IPS-15b (cell line): ENCODE measurements around the gene RPTN.
A peak's percentile ranks its signal among the peaks of the same experiment; 100 is the strongest.

Source experiments
- H3K27me3 ChIP-seq: one replicate; pipeline ENCODE4 v1.6.1; 2013; ENCODE audit warnings: low read length; ENCODE audit not compliant: control insufficient read depth, insufficient read depth
- H3K36me3 ChIP-seq: one replicate; pipeline ENCODE4 v1.6.1; 2013; ENCODE audit warnings: low read length; ENCODE audit not compliant: control insufficient read depth, insufficient read depth
- H3K4me1 ChIP-seq: one replicate; pipeline ENCODE4 v1.6.1; 2013; ENCODE audit warnings: mild to moderate bottlenecking, low read length; ENCODE audit not compliant: control insufficient read depth, insufficient read depth
- H3K4me3 ChIP-seq: one replicate; pipeline ENCODE4 v1.5.1; 2013; ENCODE audit warnings: low read depth, low read length
- H3K9ac ChIP-seq: one replicate; pipeline ENCODE4 v1.6.1; 2013; ENCODE audit warnings: low read depth, mild to moderate bottlenecking, low read length
- H3K9me3 ChIP-seq: one replicate; pipeline ENCODE4 v1.6.1; 2013; ENCODE audit warnings: mild to moderate bottlenecking, low read length; ENCODE audit not compliant: control insufficient read depth, insufficient read depth

Gene RPTN

DNA sequence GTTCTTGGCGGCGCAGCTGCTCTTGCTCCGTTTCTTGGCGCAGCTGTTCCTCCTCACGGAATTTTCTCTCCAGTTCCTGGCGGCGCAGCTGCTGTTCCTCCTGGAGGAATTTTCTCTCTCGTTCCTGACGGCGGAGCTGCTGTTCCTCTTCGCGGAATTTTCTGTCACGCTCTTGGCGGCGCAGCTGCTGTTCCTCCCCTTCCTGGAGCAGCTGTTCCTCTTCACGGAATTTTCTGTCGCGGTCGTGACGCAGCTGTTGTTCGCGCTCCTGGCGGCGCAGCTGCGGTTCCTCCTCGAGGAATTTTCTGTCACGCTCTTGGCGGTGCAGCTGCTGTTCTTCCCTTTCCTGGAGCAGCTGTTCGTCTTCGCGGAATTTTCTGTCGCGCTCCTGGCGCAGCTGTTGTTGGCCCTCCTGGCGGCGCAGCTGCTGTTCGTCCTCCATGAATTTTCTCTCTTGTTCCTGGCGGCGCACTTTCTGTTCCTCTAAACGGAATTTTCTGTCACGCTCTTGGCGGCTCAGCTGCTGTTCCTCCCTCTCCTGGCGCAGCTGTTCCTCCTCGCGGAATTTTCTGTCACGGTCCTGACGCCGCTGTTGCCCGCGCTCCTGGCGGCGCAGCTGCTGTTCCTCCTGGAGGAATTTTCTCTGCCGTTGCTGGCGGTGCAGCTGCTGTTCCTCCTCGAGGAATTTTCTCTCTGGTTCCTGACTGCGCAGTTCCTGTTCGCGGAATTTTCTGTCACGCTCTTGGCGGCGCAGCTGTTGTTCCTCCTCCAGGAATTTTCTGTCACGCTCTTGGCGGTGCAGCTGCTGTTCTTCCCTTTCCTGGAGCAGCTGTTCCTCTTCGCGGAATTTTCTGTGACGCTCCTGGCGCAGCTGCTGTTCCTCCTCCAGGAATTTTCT is 50.8 kb downstream of the RPTN start:
- no peaks in the 10 kb centered on the region for H3K4me1 ChIP-seq
- peak overlapping the region; percentile 44 for H3K4me3 ChIP-seq
- peaks cover 96% of the 10 kb centered on the region for H3K27me3 ChIP-seq
- no peaks in the 10 kb centered on the region for H3K36me3 ChIP-seq
- H3K9me3 ChIP-seq = peaks cover 4% of the 10 kb centered on the region
- no peak overlapping the region for H3K9ac ChIP-seq

DNA sequence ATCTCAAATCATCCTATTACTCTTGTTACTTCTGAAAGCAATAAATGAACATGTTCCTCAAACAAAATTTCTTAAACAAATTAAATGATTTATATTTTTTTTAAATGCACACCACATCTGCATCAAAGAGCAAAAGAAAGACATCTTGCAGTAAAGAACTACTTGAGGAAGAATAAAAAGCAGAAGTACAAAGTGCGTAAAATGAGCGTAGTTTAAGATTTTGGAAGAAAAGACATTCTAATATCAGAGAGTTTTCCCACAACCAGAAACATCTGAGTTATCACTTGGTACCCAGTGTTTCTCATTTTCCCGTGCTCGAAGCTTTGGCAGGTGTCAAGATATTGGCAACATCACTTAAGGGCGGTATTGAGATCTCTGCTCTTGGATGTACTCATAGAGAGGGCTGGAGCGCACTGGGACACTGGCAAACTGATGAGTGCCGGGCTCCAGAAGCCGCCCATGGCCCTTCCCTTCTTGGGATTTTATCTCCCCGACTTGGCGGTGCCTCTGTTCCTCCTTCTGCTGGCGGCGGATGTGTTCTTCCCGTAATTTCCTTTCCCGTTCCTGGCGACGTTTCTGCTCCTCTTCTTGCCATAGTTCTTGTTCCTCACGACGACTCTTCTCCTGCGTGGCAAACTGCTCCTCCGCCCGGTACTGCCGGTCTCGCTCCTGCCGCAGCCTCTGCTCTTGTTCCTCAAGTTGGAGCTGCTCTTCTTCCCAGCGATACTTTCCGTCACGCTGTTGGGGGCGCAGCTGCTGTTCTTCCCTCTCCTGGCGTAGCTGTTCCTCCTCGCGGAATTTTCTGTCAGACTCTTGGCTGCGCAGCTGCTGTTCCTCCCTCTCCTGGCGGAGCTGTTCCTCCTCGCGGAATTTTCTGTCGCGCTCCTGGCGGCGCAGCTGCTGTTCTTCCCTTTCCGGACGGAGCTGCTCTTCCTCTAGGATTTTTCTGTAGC is 51.7 kb downstream of the RPTN start:
- peaks cover 4% of the 10 kb centered on the region for H3K9me3 ChIP-seq
- H3K36me3 ChIP-seq = no peaks in the 10 kb centered on the region
- no peak overlapping the region for H3K9ac ChIP-seq
- H3K4me3 ChIP-seq = peak overlapping the region; percentile 44
- peaks cover 90% of the 10 kb centered on the region for H3K27me3 ChIP-seq
- H3K4me1 ChIP-seq = no peaks in the 10 kb centered on the region

DNA sequence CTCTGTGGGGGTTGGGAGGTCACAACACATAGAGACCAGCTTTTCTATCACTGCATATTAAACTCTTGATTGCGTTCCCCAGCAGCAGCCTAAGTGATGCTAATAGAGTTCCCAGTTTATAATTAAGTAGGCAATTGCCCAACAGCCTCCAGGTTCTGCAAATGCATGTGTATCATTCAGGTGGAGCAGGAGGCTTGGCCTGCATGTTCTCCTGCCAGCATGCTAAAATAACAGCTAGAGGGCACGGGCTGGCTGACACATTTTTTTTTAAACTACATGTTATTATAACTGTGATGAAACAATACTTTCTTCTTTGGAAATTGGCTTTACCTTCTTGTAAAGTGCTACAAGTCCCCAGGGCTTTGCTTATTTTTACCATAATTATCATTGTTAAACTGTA is 54.2 kb downstream of the RPTN start:
- Histone ChIP-seq H3K9ac (no peak overlapping the region), H3K36me3 (no peaks in the 10 kb centered on the region), H3K27me3 (peaks cover 68% of the 10 kb centered on the region), H3K4me3 (no peak overlapping the region), H3K4me1 (no peaks in the 10 kb centered on the region), H3K9me3 (peaks cover 4% of the 10 kb centered on the region)
